ENCODE results near the gene DYNLT4. TPM values are rescaled to one million over a fixed set of nuclear protein-coding genes. Genes with fewer than 3 reads are reported as not detected.

The DYNLT4 gene
- total and polyA plus RNA-seq, 2 donors (not counting 3 experiments of a cell fraction or from before 2014, with no cell fraction given) = 0.46 to 0.62 TPM

DNA sequence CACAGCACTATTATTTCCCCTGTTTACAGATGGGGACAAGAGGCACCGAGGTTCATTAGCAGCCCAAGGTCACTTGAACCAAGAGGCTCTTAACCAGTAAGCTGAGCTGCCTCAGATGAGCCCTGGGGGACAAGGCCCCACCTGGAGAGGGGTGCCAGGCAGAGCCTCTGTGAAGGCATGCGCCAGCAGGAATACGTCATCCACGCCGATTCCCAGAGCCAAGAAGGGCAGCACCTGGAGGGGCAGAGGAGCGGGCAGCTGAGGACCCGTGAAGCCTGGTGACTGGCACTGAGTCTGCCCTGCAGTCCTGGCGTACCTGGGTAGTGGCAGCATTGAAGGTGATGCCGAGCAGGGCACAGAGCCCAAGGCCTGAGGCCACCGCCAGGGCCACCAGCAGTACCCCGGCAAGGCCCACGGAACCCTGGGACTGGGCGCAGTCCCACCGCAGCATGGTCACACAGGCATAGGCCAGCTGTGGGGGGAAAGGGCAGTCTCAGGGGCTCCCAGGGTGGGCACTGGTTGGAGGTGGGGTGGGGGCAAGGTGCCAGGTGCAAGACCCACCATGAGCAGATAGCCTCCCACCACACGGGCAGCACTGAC, 21.8 kb upstream of the DYNLT4 start:
- Histone ChIP-seq H3K9me3 (replicated peaks; ENCODE audit: control insufficient read depth, insufficient read depth, low read length) (no peaks in the 10 kb centered on the region), H3K27ac (ENCODE audit: insufficient read depth, low read depth, low read length) (no peak overlapping the region), H3K36me3 (ENCODE audit: control insufficient read depth in 2 of 2, extremely low read depth in 1 of 2, insufficient read depth in 2 of 2, low read length in 2 of 2) (no peaks in the 10 kb centered on the region), H3K9ac (replicated peaks; ENCODE audit: extremely low read depth, insufficient read depth, low read length) (no peak overlapping the region), H3K4me1 (ENCODE audit: control insufficient read depth, extremely low read depth, insufficient read depth, low read length) (no peaks in the 10 kb centered on the region), H3K9me1 (replicated peaks; ENCODE audit: control insufficient read depth, extremely low read depth, insufficient read depth, low read length) (no peaks in the 10 kb centered on the region), H4K20me1 (replicated peaks; ENCODE audit: control insufficient read depth, extremely low read depth, insufficient read depth, low read length) (no peaks in the 10 kb centered on the region), H3K27me3 (ENCODE audit: control insufficient read depth in 2 of 2, insufficient read depth in 2 of 2, low read length in 2 of 2) (no peaks in the 10 kb centered on the region), H3K79me2 (ENCODE audit: control insufficient read depth, insufficient read depth, low read length) (no peaks in the 10 kb centered on the region), H3K4me2 (ENCODE audit: insufficient read depth, low read length) (no peak overlapping the region), H2AFZ (ENCODE audit: low read depth, low read length) (no peak overlapping the region), H3K4me3 (replicated peaks in 1 of 3; ENCODE audit: insufficient read depth in 1 of 3, low read depth in 1 of 3, low read length in 3 of 3) (no peak overlapping the region)
- FAIRE-seq (no peak), DNase-seq (ENCODE audit: low read depth, low spot score) (no peak)
- intact Hi-C loops (cut with micrococcal nuclease) (no loop called here), dilution Hi-C loops (cut with MboI; ENCODE audit: extremely low pct_ligation_motif_present, low sequenced_read_pairs) (no loop called here)
- TF ChIP-seq, protein P1, sequence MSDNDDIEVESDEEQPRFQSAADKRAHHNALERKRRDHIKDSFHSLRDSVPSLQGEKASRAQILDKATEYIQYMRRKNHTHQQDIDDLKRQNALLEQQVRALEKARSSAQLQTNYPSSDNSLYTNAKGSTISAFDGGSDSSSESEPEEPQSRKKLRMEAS (IDR thresholded peaks at IDR 0.05; ENCODE audit: insufficient read depth, insufficient read length) = no peak
- TF ChIP-seq POLR2AphosphoS5 (IDR thresholded peaks at IDR 0.05; ENCODE audit: insufficient read depth, low read depth, low read length) = no peak
- TF ChIP-seq POLR2A (IDR thresholded peaks at IDR 0.05; ENCODE audit: low read depth, low read length) = no peak
- no peak for TF ChIP-seq GATA2 (IDR thresholded peaks at IDR 0.05; ENCODE audit: insufficient read depth, insufficient read length, low read depth, low read length)
- no peak for TF ChIP-seq MYC (IDR thresholded peaks at IDR 0.05; ENCODE audit: low read depth, low read length)
- no peak for TF ChIP-seq JUN (IDR thresholded peaks at IDR 0.05; ENCODE audit: borderline replicate concordance, insufficient read depth, insufficient read length, low read depth)
- TF ChIP-seq FOS (IDR thresholded peaks at IDR 0.05; ENCODE audit: borderline replicate concordance, insufficient read depth, low read length) = no peak
- no peak for TF ChIP-seq EZH2 (IDR thresholded peaks at IDR 0.05; ENCODE audit: borderline replicate concordance, low read depth, low read length, severe bottlenecking)
- TF ChIP-seq, protein P2, sequence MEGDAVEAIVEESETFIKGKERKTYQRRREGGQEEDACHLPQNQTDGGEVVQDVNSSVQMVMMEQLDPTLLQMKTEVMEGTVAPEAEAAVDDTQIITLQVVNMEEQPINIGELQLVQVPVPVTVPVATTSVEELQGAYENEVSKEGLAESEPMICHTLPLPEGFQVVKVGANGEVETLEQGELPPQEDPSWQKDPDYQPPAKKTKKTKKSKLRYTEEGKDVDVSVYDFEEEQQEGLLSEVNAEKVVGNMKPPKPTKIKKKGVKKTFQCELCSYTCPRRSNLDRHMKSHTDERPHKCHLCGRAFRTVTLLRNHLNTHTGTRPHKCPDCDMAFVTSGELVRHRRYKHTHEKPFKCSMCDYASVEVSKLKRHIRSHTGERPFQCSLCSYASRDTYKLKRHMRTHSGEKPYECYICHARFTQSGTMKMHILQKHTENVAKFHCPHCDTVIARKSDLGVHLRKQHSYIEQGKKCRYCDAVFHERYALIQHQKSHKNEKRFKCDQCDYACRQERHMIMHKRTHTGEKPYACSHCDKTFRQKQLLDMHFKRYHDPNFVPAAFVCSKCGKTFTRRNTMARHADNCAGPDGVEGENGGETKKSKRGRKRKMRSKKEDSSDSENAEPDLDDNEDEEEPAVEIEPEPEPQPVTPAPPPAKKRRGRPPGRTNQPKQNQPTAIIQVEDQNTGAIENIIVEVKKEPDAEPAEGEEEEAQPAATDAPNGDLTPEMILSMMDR (IDR thresholded peaks at IDR 0.05; ENCODE audit: extremely low read depth in 1 of 2, insufficient read depth in 1 of 2, low read depth in 1 of 2, low read length in 2 of 2) = no peak
- ChIA-PET CTCF (interaction anchor here (1.0 to 1.3 kb wide), 3 partner anchors 36 to 42 kb away, joined by 3 read pairs; no protein-coding TSS in a partner anchor), POLR2A (no interaction called here)
- no TSS peak for BruUV-seq (replicated peaks)
